Hematopoietic multipotent progenitor cell (in vitro differentiated cells): ENCODE results near the gene GLMN. TPM values are rescaled to one million over a fixed set of nuclear protein-coding genes. Genes with fewer than 3 reads are reported as not detected.
"Not testable (repeated sequence)": the region's sequence is repeated elsewhere in the genome, so short reads cannot be mapped to it uniquely, and the experiment has no call there.

Source experiments
- DNase-seq, 3 donors: peaks; one replicate each; pipeline ENCODE4 v3.0.0-alpha.2; 2011 to 2015; ENCODE audit warnings: low read depth in 2 of 3, low spot score in 2 of 3
- total RNA-seq: library from RNA; depleted of rRNA; stranded (reverse); fragments of >200 nt; gene quantifications from one replicate; pipeline ENCODE4 v1.2.3, GENCODE V29; 2012

The GLMN gene
- total RNA-seq, 1 donor = 2.7 TPM

DNA sequence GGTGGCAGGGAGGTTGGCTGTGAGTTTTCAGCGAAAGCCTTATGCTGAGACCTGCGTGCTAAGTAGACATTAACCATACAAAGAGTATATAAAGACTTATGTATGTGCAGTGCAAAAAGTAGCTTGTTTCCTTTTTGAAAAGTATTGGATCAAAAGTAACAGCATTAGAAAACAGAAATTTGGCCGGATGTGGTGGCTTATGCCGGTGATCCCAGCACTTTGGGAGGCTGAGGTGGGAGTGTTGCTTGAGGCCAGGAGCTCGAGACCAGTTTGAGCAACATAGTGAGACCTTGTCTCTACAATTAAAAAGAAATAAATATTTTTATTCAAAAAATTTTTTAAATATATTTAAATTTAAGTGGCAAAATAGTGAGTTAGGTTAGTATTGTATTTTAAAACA lies 2.2 kb upstream of the GLMN start:
- no peak for DNase-seq

DNA sequence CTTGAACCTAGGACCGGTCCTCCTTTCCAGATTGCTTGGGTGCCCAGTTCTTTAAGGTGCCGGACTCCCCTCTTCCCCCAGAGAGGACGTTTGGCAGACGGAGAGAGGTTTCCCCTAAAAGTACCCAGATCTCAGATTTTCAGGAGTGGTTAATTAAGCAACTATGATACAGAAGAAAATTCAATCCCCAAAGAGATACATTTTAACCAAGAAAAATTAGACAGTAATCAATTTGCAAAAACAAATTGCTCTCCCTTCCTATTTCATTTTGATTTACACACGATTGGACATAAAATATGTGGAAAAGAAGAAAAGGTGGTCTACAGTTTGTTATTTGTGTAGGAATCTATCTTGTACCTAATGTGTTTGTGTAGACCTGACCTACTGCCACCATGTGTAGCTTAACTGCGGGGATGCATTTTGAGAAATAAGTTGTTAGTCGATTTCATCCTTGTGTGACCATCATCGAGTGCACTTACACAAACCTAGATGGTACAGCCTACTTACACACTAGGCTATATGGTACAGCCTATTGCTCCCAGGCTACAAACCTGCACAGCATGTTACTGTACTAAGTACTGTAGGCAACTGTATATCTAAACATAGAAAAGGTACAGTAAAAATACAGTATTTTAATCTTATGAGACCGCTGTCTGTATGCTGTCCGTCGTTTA lies 827 bp upstream of the GLMN start:
- no peak for DNase-seq

DNA sequence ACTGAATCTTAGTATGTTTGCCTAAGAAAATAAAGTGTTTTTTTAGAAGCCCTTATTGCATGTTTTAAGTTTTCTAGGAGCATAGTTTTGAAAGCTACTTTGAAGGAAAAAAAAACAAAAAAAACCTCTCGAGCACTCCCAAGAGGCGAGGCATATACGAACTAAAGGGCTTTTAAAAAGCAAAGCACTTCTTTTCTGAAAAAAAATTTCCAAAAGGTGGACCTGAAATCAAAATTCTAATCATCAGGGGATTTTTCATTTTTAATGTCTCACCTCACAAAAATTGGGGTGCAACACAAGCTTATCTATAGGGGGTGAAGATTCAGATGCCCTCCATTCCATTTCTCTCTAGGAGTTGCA lies 594 bp downstream of the GLMN start:
- no peak for DNase-seq

DNA sequence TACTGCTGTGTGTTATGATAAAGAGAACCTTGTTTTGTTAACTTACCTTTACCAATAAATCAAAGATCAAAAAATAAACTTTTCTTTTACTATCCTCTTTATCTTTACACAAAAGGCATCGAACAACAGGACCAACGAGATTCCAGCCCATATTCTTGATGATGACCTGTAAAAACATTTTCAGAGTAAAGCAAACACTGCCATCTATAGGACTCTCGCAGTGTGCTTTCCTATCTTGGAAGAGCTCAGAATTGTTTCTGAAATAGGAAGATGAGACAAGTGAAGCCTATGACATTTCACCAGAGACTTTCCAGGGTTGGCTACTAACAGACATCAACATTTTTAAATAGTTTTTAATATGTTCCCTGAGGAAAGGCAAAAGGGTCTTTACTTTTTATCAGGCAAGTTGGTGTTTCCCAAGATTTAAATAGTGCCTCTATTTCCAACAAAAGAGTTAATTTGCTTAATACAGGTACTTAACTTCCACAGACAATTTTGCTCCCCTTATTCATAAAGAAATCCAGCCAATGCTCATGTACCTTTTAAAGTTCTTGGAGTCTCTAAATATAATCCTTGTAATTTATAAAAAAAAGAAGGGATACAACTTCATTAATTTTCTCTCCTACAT lies 7.3 kb downstream of the GLMN start:
- DNase-seq = peak in 2 of 3 donors; percentile 31 to 73

DNA sequence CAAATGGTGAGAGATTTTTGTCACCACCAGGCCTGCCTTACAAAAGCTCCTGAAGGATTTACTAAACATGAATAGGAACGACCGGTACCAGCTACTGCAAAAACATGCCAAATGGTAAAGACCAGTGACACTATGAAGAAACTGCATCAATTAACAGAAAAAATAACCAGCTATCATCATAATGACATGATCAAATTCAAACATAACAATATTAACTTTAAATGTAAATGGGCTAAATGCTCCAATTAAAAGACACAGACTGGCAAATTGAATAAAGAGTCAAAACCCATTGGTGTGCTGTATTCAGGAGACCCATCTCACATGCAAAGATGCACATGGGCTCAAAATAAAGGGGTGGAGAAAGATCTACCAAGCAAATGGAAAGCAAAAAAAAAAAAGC lies 17.4 kb downstream of the GLMN start:
- DNase-seq = not testable (repeated sequence)

DNA sequence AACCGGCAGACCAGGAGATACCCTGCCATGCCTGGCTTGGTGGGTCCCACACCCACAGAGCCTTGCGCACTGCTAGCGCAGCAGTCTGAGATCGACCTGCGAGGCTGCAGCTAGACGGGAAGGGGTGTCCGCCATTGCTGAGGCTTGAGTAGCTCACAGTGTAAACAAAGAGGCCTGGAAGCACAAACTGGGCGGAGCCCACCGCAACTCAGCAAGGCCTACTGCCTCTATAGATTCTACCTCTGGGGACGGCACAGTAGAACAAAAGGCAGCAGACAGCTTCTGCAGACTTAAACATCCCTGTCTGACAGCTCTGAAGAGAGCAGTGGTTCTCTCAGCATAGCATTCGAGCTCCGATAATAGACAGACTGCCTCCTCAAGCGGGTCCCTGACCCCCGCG lies 19.0 kb downstream of the GLMN start:
- not testable (repeated sequence) for DNase-seq

DNA sequence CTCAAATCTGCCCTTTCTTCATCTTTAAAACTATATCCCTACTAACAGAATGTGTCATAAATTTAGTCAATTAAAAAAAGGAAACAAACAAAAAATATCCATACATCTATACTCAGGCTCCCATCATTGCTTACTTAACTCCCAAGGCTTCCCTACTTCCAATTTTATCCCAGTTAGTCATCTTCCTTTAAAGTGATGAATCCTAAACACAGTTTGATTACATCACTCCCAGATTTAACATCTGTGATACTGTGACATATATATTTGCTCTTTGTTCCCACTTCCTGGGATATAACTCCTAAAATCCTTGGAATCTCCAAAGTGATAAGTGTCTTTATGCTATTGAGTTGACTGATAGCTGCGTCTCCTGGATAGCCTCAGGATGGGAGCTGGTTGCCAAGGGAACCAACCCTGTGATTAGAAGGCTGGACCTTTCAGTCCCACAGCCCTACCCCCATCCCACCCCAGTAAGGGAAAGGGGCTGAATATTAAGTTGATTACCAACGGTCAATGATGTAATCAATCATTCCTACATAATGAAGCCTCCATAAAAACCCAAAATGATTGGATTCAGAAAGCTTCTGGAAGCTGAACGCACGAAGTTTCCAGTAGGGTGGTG lies 21.6 kb downstream of the GLMN start:
- DNase-seq = no peak

DNA sequence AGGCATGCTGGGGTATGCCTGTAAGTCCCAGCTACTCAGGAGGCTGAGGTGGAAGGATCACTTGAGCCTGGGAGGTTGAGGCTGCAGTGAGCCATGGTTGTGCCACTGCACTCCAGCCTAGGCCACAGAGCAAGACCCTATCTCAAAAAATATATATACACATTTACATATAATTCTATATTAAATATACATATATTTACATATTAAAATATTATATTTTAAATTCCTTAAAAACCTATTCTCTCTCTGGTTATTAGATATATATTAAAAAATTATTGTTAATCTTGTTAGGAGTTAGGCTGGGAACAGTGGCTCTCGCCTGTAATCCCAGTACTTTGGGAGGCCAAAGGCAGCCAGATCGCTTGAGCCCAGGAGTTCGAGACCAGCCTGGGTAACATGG lies 22.7 kb downstream of the GLMN start:
- no peak for DNase-seq

DNA sequence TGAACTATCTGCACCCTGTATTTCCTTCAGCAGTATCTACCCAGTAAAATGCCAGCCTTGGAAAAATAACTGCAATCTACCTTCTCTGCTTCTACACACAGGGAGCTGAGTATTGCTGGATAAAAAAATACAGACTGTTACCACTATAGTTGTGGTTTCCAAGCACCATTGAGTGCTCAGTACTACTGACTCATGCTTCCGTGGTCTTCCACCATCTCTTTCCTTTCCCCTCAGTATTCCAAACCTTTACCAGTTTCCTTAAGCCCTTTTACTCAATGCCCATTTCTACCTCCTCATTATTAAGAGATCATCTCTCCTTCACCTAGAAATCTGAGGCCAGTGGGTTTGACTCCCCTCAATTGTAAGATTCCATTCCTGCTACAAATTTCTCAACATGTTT lies 23.8 kb downstream of the GLMN start:
- no peak for DNase-seq

DNA sequence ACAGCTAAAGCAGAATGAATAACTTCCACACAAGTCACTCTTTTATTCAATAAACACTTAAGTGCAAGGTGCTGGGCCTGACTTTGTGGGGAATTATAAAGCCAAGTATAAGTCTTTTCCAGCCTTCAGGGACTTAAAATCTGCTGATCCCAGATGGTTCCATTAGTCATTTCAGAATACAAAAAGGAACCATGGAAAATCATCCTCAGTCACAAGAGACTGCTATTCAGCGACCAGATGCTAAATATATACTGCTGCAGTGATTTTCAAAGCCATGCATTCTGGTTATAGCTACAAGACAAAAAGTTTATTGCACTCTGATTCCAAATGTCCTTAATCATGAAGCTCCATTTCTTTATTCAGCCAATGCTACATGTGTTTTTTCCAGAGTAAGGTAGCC lies 25.7 kb downstream of the GLMN start:
- DNase-seq = no peak

DNA sequence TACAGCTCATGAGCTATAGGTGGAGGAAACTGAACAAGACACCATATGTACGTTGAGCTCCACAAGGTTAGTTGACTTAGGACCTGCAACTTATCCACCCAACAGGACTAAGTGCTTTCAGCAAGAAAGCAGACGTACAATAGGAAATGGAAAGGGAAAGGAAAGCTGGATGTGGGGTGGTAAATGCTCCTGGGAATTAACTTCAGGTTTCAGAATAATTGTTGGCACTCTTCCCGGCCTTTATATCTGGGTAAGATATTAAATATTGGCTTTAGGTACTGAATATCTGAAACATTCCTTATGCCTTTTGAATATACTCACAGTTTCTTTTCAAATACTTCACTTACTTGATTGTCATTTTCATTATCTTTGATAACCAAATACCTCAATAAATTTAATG lies 36.3 kb downstream of the GLMN start:
- no peak for DNase-seq

DNA sequence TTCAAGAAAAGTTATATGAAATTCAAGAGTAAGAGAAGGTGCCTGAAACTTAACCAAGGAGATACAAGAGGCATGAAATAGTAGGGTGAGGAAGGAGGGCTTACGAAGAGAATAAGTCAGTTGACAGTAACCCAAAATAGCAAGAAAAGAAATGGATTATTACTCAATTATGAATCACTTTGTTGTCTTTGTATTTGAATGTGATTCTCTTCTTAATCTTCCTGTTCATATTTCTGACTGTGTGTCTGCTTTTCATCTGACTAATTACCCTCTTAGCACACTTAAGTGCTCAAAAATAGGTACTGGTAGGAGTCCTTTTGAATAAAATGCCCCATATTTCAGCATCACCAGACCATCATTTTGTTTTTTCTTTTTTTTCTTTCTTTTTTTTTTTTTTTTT lies 39.4 kb downstream of the GLMN start:
- no peak for DNase-seq

DNA sequence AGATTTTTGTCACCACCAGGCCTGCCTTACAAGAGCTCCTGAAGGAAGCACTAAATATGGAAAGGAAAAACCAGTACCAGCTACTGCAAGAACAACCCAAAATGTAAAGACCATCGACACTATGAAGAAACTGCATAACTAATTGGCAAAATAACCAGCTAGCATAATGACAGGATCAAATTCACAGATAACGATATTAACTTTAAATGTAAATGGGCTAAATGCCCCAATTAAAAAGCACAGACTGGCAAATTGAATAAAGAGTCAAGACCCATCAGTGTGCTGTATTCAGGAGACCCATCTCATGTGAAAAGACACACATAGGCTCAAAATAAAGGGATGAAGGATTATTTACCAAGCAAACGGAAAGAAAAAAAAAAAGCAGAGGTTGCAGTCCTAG lies 44.1 kb downstream of the GLMN start:
- not testable (repeated sequence) for DNase-seq

DNA sequence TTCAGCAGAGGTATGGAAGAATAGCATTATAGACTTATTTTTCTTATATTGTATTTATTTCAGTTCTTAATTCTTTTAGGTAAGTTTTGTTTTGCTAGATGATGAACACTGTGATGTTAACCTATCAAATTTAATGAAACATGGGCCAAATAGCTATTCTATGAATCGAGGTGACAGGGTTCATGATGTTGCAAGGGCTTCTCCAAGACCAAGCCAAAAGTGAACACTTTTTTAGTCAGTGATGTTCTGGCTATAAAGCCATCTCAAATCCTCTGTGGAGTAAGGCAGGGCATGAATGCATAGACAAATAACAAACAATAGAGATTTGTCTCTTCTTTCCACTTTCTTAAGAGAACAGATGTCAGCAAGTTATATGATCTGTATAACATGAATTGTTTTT lies 54.4 kb downstream of the GLMN start:
- DNase-seq = no peak

DNA sequence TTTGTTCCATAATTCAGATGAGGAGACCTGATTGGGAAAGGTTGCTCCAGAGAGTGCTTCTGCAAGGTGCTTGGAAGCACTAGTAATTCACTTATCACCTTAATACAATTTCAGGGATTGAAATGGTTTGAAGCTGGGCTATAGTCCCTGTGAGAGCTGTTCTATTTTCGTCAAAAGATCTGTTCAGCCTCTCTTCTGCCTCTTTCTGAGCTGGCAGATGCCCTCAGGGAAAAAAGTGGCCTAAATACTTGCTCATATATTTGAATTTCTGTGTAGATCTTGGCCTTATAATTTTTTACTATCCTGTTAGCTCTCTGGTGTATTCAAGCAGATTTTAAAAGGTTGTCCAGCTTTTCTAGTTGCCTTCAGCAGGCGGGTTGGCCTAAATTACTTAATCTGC lies 58.8 kb downstream of the GLMN start:
- no peak for DNase-seq

DNA sequence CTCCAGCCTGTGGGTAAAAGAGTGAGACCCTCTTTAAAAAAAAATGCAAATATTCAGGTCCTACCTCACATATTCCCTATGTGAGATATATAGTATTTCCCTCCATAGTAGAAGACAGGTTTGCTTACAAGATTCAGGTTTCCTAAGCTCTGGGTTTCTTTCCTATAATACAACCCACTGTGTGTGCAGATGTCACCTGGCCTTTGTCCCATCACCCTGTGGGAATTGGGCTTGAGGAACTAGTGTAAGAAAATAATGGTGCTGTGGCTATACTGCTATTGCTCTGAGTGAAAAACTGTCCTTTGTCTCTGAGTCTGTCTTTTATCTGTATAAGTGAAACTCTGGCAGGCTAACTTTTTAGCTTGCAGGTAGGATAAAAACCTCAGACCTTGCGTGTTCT lies 68.1 kb downstream of the GLMN start:
- DNase-seq = no peak

DNA sequence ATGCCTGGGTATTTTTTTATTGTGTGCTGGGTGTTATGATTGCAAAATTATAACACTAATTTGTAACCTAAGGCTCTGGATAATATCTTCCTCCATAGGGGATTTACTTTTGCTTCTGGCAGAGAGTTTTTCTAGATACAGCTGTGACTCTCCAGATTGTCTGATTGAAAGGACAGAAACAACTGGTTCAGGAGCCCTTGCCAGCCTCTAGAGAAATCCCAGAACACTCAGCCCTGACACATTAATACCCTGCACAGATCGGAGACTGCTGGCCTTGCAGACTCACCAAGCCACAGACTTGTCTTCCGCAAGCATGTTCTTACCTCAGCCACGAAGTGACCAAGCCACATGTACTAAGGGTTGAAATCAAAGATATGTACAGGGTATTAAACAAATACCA lies 70.4 kb downstream of the GLMN start:
- DNase-seq = no peak

DNA sequence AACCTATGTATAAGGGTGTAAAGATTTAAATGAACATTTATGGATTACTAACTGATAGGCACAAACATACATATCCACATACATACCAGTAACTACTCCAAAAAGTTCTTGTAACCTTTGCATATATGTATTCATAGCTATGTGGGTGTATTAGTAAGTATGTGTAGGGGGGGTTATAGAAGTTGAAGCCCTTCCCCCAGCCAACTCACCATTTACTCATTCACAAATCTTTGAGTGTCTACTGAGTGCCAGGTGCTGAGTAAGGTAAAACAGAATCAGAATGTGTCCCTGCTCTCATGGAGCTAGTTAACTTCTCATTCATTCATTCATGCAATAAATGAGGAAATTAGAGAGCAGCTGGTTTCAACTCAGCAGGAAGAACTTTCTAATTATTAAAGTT lies 79.8 kb downstream of the GLMN start:
- no peak for DNase-seq

DNA sequence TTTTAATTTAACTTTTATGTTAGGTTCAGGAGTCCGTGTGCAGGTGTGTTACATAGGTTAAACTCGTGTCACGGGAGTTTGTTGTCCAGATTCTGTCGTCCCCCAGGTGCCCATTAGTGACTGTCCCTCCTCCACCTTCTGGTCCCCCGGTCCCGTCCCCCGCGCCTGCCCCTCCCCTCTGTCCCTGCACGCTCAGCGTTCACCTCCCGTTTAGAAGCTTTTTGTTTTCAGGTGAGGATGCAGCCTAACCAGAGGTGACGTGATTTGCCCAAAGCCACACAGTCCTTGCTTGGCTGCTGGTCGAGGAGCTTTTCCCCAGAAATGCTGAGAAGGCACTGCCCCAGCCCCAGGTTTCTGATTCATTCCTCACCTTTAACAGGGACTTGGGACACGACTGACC lies 80.2 kb downstream of the GLMN start:
- DNase-seq = no peak

DNA sequence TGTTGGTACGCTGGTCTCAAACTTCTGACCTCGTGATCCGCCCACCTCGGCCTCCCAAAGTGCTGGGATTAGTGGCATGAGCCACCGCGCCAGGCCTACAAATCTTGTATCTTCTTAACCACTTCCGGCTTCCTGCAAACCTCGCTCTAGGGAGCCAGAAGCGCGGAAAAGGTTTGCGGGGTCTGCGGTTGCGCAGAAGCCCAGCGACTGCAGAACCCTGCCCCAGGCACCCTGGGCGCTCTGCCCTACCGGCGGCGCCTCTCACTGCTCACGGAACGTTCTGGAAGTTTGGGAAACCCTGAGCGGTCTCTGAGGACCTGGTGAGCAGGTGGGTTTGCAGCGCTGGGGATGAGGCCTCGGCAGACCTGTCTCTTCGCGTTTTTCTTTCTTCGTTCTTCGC lies 81.1 kb downstream of the GLMN start, which contains the start of gene C1orf146:
TSS of gene C1orf146 (plus strand) at position 195 of the 400 bp plus-strand sequence. CDS start 13,506 bp downstream, outside the sequence.
- DNase-seq = no peak

DNA sequence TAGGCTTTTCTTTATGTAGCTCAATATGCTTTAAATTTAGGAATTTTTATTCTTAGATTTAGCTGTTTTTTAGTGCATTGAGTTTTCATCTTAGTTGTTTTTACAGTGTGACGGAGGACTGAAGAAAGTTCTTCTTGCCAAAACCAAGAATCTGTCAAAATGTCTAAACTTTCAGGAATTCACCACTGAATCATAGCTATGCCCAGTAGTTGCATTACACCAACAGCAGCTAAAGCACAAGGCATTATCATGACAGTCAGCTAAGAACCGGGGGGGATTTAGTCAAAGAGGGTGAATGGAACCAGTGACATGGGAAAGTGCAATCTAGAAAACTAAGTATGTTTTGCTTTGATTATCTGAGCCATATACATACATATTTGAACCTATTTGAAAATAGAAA lies 87.6 kb downstream of the GLMN start:
- no peak for DNase-seq

DNA sequence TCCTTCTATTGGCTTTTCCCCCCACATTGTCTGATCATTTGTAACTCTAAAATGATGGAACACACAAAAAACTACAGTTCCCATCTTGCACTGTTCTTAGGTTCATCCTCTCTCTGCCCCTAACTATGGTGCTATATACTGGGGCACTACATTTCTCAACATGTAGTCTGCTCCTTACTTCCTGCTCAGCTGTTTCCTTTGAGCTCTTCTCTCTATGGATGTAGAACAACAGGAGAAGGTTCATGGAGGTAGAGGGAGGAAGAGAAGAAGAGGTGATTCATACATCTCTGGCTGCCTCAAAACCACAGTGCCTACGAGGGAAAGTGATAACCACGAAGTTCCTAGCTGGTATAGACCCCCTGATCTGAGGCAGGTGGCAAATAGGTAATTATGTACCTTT lies 88.1 kb downstream of the GLMN start:
- DNase-seq = peak in 2 of 3 donors; percentile 3 to 26
